NCI-H2196 (cell line): ENCODE data around the gene UCKL1.
"Not testable (repeated sequence)": the region's sequence is repeated elsewhere in the genome, so short reads cannot be mapped to it uniquely, and the experiment has no call there.

Source experiments
- DNase-seq: peaks from one replicate; lab custom pipeline; 2025; ENCODE audit not compliant: unreplicated experiment; lab: John Stamatoyannopoulos, UW

The UCKL1 gene

GRCh38 chr20:63955827-63956663 is at the start of gene UCKL1:
Gene UCKL1, minus strand, starts transcription at chr20:63956416. Its CDS starts 44 bp downstream, at chr20:63956372.
- DNase-seq, result peak; percentile 90

GRCh38 chr20:64005394-64005793 is 49.2 kb upstream of the UCKL1 start:
- no peak for DNase-seq

DNA sequence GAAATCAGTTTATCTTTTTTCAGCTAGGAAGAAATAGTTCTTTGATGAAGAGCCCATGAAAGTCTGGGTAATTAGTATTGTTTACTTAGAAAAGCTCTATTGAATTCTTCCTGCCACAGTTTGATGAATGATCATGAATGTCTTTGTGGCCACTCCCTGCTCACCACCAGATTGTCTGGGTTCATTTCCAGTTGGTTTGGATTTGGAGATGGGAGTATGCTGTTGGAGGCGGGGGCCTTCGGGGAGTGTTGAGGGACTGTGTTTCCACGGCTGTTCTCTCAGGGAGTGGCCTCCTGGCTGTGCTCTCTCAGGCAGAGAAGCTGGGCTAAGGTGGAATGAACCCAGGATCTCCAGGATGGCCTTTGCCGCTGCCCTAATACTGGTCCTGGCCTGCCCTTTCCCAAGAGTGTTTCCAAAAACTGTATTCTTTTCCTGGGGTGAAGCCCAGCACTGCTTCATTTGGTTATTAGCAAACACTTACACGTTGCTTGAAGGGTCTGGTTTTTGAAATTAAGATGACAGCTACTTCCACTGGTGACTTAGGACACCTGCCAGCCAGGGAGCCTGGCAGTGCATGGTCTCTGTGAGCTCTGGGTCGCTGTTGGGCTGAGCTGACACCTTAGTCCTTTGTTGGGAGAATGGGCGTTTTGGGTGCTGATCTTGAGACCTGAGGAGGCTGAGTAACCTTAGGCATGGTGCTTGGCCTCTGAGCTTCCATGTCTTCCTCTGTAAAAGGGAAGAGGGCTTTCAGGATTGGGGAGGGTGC is 47.9 kb upstream of the UCKL1 start:
- DNase-seq, result no peak

- DNase-seq, result peak; percentile 92
Observed at GRCh38 chr20:64001607-64002011, 45.4 kb upstream of the UCKL1 start.

GRCh38 chr20:64000906-64001305 is 44.7 kb upstream of the UCKL1 start:
- DNase-seq, result no peak

DNA sequence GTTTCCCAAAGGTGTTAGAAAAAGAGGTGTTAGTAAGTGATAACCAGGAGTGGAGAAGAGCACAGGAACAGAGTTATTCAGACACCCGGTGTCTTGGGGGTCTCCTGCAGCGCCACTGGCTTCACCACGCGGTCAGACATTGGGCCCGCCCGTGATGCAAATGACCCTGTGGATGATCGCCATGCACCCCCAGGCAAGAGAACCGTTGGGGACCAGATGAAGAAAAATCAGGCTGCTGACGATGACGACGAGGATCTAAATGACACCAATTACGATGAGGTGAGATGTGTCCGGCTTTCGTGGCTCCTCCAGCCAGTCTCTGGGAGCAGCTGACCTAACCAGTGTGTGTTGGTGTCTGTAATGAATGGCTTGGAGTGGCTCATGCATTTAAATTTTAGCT is 26.7 kb upstream of the UCKL1 start:
- no peak for DNase-seq

DNA sequence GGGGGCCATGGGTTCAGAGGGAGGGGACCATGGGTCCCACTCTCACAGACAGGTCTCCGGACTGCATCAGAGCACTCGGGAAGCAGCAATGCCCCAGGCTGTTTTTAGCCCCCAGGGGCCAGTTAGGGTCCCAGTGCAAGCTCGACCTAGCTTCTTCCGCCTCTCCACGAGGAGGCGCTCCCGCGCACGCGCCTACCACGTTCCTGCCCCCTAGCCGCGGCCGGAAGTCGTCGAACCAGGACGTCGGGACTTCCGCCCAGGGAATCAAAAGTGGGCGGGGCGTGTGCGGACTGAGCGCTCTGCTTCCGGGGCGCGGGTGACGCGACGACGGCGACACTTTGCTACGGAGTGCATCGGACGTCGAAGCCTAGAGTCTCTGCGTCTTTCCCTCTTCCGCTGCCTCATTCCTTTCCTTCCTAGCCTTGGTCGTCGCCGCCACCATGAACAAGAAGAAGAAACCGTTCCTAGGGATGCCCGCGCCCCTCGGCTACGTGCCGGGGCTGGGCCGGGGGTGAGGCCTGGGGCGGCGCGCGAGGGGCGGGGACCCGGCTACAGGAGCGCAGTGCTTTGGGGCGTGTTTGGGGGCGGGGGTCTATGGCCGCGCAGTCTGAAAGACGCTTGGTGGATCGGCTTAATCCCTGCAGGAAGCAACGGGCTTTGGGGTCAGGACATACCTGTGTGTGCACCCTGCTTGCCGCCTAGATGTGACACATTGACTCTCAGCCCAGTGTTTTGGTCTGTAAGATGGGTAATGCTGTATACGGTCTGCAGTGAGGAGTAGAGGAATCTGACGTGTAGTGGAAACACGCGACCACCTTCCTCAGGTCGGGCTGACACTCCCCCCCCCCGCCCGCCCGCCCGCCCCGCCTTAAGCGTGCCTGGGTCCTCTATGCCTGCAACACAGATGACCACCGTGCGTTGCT is 24.9 kb upstream of the UCKL1 start, which contains the start of gene PRPF6:
PRPF6 (plus strand) TSS at position 327 of the 923 bp plus-strand sequence; CDS start at position 441, 114 bp downstream.
- DNase-seq, result peak; percentile 99

- DNase-seq, result no peak
Observed at GRCh38 chr20:63980317-63980805, 24.1 kb upstream of the UCKL1 start.

DNA sequence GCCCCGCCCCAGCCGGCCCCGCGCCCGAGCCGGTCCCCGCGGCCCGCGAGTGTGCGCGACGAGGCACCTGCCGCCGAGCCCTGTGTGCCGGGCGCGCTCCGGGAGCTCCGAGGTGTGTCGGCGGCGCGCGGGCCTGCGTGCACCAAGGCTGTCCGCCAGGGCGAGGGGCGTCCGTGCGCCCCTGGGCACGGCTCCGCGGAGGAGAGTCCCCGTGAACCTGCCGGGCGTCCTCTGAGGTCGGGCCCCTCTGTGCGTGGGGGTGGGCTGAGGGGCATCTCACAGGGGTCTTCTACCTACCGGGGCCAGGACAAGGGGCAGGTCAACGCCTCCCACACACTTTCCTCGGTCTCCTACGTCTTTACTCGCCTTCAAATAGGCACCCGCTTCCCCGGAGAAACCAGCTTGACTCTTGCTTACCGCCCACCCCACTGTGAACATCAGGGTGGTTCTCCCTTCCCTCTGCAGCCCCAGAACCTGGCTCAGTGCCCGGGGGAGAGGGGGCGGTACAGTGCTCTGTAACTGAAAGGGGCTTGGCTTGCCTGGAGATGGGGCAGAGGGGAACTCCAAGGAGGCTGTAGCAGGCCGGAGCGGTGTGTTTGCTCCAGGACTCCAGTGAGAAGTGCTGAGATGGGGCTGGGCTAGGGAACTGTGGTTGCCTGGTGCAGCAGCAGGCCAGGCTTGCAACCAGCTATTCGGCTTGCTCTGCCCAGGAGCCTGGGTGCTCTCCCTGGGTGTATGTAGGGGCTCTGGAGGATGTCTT is 23.5 kb upstream of the UCKL1 start, which contains the start of gene SAMD10:
SAMD10 (minus strand) TSS at position 86 of the 760 bp plus-strand sequence. CDS start 175 bp downstream, outside the sequence.
- peak; percentile 61 for DNase-seq

DNA sequence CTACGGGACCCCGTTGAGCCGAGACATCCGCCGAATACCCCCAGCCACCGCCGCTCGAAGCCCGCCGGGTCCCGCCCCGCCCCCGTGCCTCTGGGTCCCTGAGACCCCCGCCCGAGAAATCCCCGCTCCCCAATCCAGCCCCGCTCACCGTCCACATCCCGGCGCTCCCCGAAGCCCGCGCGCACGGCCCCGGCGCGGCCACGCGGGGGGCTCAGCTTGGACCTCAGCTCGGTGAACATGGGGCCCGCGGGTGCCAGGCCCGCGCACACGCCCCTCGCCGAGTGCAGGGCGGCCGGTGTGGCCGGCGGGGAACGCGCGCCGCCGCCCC is 23.0 kb upstream of the UCKL1 start:
- DNase-seq, result no peak

DNA sequence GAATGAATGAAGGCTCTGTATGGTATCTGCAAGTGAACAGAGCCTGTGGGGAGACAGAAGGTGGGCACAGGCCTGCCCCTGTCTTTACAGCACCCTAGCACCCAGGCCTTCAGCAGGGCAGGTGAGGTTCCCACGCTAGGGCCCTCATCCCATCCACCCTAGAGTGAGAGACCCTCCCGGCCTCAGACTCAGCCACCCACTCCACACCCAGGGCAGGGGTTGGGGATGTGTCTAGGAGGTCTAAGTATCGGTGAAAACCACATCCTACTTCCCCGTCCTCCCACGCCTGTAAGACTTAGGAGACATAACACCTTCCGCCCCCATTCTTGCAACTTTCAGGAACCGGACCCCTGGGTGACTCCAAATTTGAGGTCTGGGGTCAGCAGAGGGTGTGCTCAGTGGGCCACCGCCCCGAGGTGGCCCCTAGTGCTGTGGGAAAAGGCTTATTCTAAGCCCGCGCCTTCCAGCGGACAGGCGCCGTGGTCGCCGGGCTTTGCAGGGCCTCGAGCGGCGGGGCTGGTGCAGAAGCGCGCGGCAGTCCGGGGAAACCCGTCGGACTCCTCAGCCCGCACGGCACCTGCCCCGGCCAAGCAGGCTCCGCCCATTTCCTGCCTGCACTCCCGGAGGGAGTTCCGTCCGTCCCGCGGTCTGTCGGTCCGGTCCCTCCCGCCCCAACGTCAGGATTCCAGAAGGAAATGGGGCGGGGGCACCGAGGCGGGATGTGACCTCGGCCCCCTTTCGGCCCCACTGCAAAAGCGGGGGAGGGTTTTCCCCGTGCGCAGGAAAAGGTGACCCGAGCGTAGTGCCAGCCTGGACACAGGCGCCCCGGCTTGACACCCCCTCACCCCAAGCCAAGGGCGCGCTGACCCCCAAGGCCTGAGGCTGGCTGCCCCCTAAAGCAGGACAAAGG is 22.4 kb upstream of the UCKL1 start:
- peak; percentile 92 for DNase-seq

DNA sequence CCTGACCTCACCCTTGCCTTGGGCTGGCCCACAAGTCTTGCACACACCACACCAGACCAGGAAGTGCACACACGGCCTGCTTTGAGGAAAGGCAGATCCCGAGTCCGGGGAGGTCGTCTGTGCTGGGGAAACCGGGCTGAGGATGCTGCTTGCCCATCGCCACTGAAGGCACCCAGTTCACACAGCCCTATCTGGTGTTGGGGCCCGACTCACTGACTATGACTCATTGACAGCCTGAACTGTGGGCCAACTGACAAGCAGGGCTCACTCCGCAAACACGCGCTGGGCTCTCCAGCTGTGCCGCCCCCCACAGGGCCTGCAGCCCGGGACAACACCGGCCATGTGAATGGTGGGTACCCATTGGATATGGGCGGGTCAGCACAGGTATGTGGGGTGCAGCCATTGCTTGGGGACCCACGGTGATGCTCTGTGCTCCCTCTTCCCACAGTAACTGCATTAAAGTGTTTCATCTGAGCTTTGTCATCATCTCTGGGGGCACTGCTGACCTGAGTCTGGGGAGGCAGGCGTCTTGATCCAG is 21.6 kb upstream of the UCKL1 start:
- no peak for DNase-seq

GRCh38 chr20:63976980-63977738 is 20.9 kb upstream of the UCKL1 start:
- DNase-seq, result no peak

DNA sequence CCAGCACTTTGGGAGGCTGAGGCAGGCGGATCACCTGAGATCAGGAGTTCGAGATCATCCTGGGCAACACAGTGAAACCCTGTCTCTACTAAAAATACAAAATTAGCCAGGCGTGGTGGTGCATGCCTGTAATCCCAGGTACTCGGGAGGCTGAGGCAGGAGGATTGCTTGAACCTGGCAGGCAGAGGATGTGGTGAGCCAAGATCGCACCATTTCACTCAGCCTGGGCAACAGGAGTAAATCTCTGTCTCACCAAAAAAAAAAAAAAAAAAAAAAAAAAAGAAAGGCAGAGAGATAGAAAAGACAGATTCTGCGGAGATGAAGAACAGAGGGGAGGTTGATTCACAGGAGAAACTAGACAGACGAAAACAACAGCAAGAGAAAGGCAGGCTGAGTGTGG is 20.3 kb upstream of the UCKL1 start:
- DNase-seq, result not testable (repeated sequence)

DNA sequence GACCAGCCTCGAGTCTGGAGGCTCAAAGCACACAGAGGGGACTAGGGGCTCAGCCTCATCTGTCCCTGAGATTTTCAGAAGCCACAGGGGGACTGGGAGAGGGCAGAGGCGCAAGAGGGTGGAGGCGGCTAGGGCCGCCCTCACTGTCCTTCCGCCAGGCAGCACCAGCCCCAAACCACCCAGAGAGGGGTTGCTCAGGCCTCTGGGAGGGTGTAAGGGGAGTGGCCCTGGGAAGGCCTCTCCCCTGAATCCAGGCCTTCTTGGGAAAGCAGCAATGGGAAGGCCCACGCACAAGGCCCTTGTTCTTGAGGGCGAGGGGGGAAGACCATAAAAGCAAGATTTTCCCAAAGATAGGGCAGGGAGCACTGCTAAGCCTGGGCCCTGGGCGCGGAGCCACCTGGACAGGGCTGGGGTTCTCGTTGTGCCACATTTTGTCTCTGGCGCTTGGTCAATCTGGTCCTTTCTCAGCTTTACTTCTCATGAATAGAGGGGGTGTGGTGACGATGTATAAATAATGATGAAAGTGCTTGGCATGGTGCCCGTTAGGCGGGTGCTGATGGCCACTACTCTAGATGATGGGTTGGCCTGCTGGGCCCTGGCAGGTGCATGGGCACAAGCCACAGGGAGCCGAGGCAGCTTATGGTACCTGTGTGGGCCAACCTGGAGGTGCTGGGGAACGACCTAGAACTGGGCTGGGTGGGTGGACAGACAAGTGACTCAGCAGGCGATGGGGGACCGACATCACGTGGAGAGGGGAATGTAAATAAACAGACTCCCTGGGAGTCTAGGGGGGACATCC is 18.4 kb upstream of the UCKL1 start:
- DNase-seq, result peak; percentile 93

GRCh38 chr20:63973636-63974401 is 17.6 kb upstream of the UCKL1 start:
- peak; percentile 93 for DNase-seq

DNA sequence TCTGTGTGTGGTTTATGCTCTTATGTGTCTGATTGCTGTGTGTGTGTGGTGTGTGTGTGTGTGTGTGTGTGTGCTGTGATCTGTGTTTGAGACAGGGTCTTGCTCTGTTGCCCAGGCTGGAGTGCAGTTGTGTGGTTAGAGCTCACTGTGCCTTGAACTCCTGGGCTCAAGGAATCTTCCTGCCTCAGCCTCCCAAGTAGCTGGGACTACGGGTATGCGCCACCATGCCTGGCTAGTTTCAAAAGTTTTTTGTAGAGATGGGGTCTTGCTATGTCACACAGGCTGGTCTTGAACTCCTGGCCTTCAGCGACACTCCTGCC is 16.9 kb upstream of the UCKL1 start:
- no peak for DNase-seq
